Measurements from ENCODE around the gene L3MBTL2. TPM values are rescaled to one million over a fixed set of nuclear protein-coding genes. Genes with fewer than 3 reads are reported as not detected.

L3MBTL2 gene
- total and polyA plus RNA-seq, 2 donors (not counting 1 experiment from before 2014, with no cell fraction given) = 22.5 to 37.3 TPM

DNA sequence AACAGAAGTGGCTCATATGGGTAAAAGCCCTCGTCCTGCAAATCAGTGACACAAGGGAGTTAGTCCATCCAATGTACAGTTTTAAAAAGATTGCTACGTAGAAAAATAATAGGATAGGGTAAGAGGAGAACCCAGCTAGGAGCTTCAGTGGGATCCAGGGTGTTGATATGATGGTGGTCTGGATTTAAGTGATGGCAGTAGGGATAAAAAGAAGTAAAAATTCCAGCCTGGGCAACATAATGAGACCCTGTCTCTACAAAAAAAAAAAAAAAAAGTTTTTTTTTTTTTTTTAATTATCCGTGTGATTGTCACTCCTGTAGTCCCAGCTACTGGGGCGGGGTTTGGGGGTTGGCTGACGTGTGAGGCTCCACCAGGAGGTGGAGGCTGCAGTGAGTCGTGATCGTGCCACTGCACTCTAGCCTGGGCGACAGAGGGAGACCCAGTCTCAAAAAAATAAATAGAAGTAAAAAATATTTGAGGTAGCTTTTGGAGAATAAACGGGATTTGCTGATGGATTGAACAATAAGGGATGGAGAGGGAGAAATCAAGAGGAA is 7.0 kb upstream of the L3MBTL2 start:
- Histone ChIP-seq H3K27ac (ENCODE audit: low read length in 2 of 2) (no peak overlapping the region), H3K27me3 (replicated peaks in 1 of 4; ENCODE audit: control extremely low read depth in 1 of 4, control insufficient read depth in 3 of 4, insufficient read depth in 4 of 4, low read length in 3 of 4) (peaks cover 0 to 7% (median 3%) of the 10 kb centered on the region in 4 experiments), H3K4me3 (ENCODE audit: control extremely low read depth in 1 of 5, extremely low read depth in 1 of 5, insufficient read depth in 1 of 5, low read depth in 2 of 5, low read length in 4 of 5) (peak overlapping the region; percentile 73 to 85 (median 76)), H3K4me2 (replicated peaks; ENCODE audit: low read depth, low read length, poor library complexity, severe bottlenecking) (peak overlapping the region; percentile 96), H3K4me1 (ENCODE audit: control insufficient read depth in 2 of 2, insufficient read depth in 2 of 2, low read length in 2 of 2) (peaks cover 7 to 17% of the 10 kb centered on the region in 2 donors), H3K9me3 (ENCODE audit: control extremely low read depth in 1 of 3, control insufficient read depth in 2 of 3, insufficient read depth in 1 of 3, low read length in 2 of 3) (no peaks in the 10 kb centered on the region), H4K20me1 (ENCODE audit: control insufficient read depth, insufficient read depth, low read length, poor library complexity, severe bottlenecking) (no peaks in the 10 kb centered on the region), H3K9ac (ENCODE audit: low read length) (peak overlapping the region; percentile 74), H2AFZ (ENCODE audit: insufficient read depth, low read depth, low read length, poor library complexity, severe bottlenecking) (peak overlapping the region; percentile 96), H3K36me3 (replicated peaks in 1 of 2; ENCODE audit: control extremely low read depth in 1 of 2, control insufficient read depth in 1 of 2, extremely low read depth in 1 of 2, insufficient read depth in 2 of 2, low read length in 1 of 2) (no peaks in the 10 kb centered on the region), H3K79me2 (ENCODE audit: control insufficient read depth, insufficient read depth, low read length) (no peaks in the 10 kb centered on the region)
- ChIA-PET CTCF (interaction anchor here (1.5 kb wide), 2 partner anchors 39 to 206 kb away, joined by 3 to 10 read pairs; no protein-coding TSS in a partner anchor), POLR2A (interaction anchor here (0.7 to 1.1 kb wide), 2 partner anchors 40 to 548 kb away, joined by 3 to 14 read pairs; no protein-coding TSS in a partner anchor)
- peak overlapping the region; percentile 89 for H3K4me3 Mint-ChIP-seq
- TF ChIP-seq, protein P1, sequence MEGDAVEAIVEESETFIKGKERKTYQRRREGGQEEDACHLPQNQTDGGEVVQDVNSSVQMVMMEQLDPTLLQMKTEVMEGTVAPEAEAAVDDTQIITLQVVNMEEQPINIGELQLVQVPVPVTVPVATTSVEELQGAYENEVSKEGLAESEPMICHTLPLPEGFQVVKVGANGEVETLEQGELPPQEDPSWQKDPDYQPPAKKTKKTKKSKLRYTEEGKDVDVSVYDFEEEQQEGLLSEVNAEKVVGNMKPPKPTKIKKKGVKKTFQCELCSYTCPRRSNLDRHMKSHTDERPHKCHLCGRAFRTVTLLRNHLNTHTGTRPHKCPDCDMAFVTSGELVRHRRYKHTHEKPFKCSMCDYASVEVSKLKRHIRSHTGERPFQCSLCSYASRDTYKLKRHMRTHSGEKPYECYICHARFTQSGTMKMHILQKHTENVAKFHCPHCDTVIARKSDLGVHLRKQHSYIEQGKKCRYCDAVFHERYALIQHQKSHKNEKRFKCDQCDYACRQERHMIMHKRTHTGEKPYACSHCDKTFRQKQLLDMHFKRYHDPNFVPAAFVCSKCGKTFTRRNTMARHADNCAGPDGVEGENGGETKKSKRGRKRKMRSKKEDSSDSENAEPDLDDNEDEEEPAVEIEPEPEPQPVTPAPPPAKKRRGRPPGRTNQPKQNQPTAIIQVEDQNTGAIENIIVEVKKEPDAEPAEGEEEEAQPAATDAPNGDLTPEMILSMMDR (IDR thresholded peaks at IDR 0.05) = no peak
- no peak for TF ChIP-seq EZH2 (IDR thresholded peaks at IDR 0.05; ENCODE audit: borderline replicate concordance, insufficient read depth, low read depth, low read length, poor library complexity, severe bottlenecking)
- DNase-seq (peak; percentile 49), ATAC-seq (ENCODE audit: low read depth) (peak; percentile 23)
- H3K27me3 Mint-ChIP-seq = peaks cover 3% of the 10 kb centered on the region
- intact Hi-C loops (cut with micrococcal nuclease) = loop anchor here (5.0 to 10.0 kb wide), 2 partner anchors 39 to 103 kb away; partner anchors contain the start of gene EP300
- 5% methylated on average over 6 of the region's 9 CpGs for WGBS (ENCODE audit: insufficient coverage)
- peak overlapping the region; percentile 2 for H3K27ac Mint-ChIP-seq
- H3K4me1 Mint-ChIP-seq = peaks cover 18% of the 10 kb centered on the region
- no peaks in the 10 kb centered on the region for H3K9me3 Mint-ChIP-seq (ENCODE audit: insufficient read depth)

DNA sequence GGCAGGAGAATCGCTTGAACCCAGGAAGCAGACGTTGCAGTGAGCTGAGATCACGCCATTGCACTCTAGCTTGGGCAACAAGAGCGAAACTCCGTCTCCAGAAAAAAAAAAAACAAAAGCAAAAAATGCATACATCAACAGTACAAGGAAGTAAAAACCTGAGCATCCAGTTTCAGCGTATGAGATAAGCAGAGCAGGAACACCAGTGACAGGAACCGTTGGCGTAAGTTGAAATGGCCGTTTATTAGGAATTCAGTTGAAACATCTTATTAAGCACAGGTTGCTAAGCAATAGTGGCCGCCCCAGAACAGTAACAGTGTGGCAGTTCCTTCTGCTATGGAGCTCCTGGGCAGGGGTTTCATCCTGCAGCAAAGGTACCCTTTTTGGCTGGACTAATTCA is 4.0 kb upstream of the L3MBTL2 start:
- ChIA-PET POLR2A (no interaction called here), CTCF (interaction anchor here (1.2 kb wide), 1 partner anchor 36 kb away, joined by 3 read pairs; no protein-coding TSS in a partner anchor)
- Histone ChIP-seq H3K4me1 (ENCODE audit: control insufficient read depth in 2 of 2, insufficient read depth in 2 of 2, low read length in 2 of 2) (peaks cover 16 to 28% of the 10 kb centered on the region in 2 donors), H3K4me3 (ENCODE audit: control extremely low read depth in 1 of 5, extremely low read depth in 1 of 5, insufficient read depth in 1 of 5, low read depth in 2 of 5, low read length in 4 of 5) (no peak overlapping the region), H4K20me1 (ENCODE audit: control insufficient read depth, insufficient read depth, low read length, poor library complexity, severe bottlenecking) (no peaks in the 10 kb centered on the region), H3K9me3 (ENCODE audit: control extremely low read depth in 1 of 3, control insufficient read depth in 2 of 3, insufficient read depth in 1 of 3, low read length in 2 of 3) (no peaks in the 10 kb centered on the region), H3K27ac (ENCODE audit: low read length in 2 of 2) (no peak overlapping the region), H3K79me2 (ENCODE audit: control insufficient read depth, insufficient read depth, low read length) (peaks cover 13% of the 10 kb centered on the region), H3K9ac (ENCODE audit: low read length) (no peak overlapping the region), H3K36me3 (replicated peaks in 1 of 2; ENCODE audit: control extremely low read depth in 1 of 2, control insufficient read depth in 1 of 2, extremely low read depth in 1 of 2, insufficient read depth in 2 of 2, low read length in 1 of 2) (no peaks in the 10 kb centered on the region), H3K27me3 (replicated peaks in 1 of 4; ENCODE audit: control extremely low read depth in 1 of 4, control insufficient read depth in 3 of 4, insufficient read depth in 4 of 4, low read length in 3 of 4) (peaks cover 0 to 14% (median 3%) of the 10 kb centered on the region in 4 experiments), H2AFZ (ENCODE audit: insufficient read depth, low read depth, low read length, poor library complexity, severe bottlenecking) (no peak overlapping the region), H3K4me2 (replicated peaks; ENCODE audit: low read depth, low read length, poor library complexity, severe bottlenecking) (no peak overlapping the region)
- intact Hi-C loops (cut with micrococcal nuclease) = no loop called here
- peaks cover 34% of the 10 kb centered on the region for H3K4me1 Mint-ChIP-seq
- 45% methylated on average over 10 of the region's 10 CpGs for WGBS (ENCODE audit: insufficient coverage)
- TF ChIP-seq EZH2 (IDR thresholded peaks at IDR 0.05; ENCODE audit: borderline replicate concordance, insufficient read depth, low read depth, low read length, poor library complexity, severe bottlenecking) = no peak
- TF ChIP-seq, protein P1 (IDR thresholded peaks at IDR 0.05) = no peak
- ATAC-seq (ENCODE audit: low read depth) (no peak), DNase-seq (no peak)
- no peak overlapping the region for H3K27ac Mint-ChIP-seq
- H3K9me3 Mint-ChIP-seq (ENCODE audit: insufficient read depth) = no peaks in the 10 kb centered on the region
- no peak overlapping the region for H3K4me3 Mint-ChIP-seq
- H3K27me3 Mint-ChIP-seq = peaks cover 10% of the 10 kb centered on the region
